NCI-H1092 treated with DMSO at 0.1 percent for 48 hours (cell line): ENCODE measurements around the gene CIB4.

ENCODE experiments used
- DNase-seq: peaks from one replicate; lab custom pipeline; 2025; lab: John Stamatoyannopoulos, UW

CIB4 gene

DNA sequence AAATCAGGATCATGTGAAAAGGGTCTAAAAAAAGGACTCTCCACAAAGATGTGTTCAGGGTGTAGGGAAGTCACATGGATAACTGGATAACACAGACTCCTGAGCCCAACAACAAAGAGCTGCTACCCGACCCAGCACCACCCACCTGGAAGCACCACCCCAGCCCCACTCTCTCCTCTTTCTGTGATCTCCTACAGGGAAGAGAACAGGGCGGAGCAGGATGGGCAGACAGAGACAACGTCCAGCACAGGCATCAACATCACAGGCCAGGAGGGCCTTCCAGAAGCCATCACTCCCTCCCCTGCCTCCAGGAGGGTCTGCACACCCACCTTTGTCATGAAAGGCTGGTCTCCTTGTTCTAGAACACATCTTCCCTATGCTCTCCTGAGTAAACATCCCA is 1.3 kb upstream of the CIB4 start:
- DNase-seq = no peak

DNA sequence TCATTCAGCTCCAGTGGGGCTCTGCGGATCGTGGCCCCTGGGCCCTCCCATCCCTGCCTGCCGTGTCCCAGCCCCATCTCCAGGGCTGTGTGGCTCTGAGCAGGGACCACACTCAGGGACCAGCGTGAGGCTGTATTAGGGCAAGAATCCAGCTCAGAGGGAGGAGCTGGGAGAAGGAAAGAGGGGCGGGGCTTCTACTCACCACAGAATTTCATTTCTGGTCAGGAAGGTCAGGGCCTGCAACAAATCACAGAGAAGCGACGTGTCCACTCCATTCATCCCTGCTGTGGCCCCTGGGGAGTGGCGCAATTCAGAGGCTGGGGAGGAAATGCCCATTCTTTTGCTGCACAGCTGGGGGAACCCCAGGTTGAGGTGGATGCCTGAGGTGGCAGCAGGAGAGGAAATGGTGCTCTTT is 828 bp downstream of the CIB4 start:
- DNase-seq = no peak

GRCh38 chr2:26639685-26640243 is 1.4 kb downstream of the CIB4 start:
- DNase-seq = no peak

DNA sequence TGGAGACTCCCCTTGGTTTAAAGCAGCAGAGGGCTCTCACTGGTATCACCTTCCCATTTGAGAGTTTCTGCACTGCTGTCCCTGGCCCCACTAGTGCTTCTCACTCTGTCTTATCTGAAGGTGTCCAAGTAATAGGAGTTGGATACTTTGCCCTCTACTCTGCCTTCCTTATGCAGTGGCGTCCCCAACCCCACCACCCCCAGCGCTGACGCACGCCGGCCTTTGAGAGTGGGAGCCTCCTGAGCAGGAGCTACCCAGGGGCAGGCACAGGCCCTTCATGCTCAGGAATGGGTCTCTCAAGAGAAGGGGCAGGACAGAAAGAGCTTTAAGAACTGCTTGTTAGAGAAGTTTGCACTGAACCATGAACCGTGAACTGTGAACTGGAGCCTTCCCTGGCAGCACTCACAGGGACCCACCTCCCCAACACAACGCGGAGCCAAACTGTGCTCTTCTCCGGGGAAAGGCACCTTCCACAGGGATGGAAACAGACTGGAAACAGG is 3.3 kb downstream of the CIB4 start:
- DNase-seq = no peak

DNA sequence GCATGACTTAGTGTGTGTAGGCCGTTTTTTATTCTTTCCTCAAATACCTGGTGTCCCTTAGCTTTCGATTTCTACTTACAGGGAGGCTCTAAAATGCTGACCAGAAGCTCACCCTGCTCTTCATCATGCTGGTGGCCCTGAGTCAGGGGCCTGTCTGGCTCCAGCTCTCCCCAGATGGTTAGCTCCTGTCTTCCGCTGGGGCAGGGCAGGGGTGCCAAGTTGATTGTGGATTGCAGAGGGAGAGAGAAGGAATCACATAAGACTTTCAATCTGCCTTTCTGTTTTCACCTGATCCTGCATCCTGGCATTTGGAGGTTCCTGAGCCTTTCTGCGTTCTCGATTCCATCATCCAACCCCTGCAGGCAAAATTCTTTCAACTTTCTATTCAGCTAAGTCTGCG is 4.2 kb downstream of the CIB4 start:
- DNase-seq = no peak

- DNase-seq = no peak
These were observed 5.8 kb downstream of the CIB4 start for GRCh38 chr2:26635401-26635800.

DNA sequence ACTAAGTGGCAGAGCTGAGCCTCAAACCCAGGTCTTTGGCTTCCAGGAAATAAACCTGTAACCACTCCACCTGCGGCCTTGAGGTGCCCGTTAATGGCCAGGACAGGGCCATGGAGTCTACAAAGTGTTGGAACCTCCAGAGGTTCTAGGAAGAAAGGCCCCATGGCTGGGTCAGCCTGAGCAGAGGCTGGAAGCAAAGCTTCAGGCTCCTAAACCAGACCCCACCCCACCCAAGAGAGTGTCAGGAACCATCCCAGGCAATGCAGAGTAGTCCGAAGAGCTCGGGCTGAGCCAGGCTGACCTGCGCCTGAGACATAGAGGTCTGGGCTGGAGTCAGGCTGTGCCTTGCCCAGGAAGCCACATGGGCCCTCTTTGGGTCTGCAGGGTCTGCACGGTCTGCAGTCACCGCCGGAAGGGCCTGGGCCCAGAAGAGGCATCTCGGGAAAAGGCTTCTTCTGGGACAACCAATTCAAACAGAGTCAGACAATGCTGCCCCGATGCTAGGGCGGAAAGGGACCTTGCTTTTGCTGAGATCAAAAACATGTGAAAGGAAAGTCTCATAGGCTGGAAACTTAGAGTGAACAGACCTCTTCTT is 6.4 kb downstream of the CIB4 start:
- DNase-seq = no peak

DNA sequence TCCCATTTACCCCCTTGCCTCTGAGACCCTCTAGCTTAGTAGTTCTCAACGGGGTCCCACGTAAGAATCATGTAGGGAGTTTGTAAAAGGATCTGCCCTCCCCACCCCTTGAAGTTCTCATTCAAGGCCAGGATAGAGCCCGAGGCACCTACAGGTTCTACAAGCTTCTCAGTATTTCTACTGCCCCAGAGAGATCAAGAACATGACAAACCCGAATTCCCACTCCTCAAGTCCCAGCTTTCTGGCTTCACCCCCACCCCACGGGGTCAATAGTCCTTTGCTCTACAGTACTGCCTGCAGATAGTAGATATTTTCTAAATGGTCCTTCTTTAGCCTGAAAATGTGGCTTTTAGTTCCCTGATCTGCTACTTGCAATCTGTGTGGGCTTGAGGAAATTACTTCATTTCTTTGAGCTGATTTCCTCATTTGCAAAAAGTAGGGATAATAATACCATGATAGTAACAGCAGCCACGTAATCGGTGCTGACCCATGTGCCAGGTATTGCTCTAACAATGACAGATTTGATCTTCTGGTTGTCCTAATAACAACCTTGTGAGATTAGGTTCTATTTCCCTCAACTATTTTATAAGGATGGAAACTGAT is 7.1 kb downstream of the CIB4 start:
- no peak for DNase-seq

GRCh38 chr2:26633351-26633945 is 7.7 kb downstream of the CIB4 start:
- DNase-seq = no peak

DNA sequence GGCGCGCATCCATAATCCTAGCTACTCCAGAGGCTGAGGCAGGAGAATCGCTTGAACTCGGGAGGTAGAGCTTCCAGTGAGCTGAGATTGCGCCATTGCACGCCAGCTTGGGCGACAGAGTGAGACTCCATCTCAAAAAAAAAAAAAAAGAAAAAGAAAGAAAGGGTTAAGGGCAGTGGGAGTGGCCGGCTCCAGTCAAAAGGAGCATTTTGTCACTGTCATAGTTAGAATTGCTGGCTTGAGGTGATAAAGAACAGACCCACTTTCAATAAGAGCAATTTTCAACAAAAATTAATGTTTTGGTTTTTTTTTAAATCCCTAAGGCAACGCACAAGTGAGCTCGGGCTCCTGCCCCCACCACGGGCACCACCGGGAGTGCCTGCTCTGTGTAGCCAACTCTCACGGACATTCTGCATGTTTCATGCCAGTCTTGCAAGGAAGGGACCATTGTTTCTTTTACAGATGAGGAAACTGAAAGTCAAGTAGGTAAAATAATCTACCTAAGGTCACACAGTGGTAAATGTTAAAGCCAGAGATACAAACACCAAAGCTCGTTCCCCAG is 8.5 kb downstream of the CIB4 start:
- no peak for DNase-seq

DNA sequence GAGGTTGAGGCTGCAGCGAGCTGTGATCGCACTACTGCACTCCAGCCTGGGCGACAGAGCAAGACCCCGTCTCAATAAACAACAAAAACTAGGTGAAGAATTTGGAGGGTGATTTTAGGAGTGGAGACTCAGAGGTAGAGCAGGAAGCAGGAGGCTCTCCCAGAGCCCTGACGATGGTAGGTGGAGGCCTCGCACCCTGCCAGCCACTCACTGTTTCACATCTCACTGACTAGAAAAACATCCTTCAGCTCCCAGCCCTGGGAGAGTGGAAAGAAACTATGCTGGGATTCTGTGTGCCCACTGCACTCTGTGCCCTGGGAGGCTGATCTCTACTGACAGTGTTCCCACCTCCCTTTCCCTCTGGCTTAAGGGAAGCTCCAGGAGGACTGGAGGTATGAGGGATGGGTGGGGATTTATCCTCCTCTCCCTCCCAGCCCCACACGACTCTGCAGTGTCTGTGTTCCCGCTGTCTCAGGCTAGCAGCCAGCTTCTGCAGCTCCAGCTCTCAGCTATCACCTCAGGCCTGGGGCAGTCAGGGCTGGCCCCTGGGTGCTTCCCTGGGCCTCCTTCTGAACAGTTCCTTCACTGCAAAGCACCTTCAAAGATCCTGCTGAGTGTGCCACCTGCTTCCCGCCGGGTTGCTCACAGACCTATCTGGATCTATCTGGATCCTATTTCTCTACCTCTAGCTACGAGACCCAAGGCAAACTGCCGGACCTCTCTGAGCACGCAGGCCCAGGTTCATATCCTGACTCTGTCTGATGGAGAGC is 9.6 kb downstream of the CIB4 start:
- no peak for DNase-seq

- DNase-seq = no peak
These were observed 10.4 kb downstream of the CIB4 start for GRCh38 chr2:26630669-26631360.

- DNase-seq = no peak
These were observed 10.9 kb downstream of the CIB4 start for GRCh38 chr2:26630235-26630634.

DNA sequence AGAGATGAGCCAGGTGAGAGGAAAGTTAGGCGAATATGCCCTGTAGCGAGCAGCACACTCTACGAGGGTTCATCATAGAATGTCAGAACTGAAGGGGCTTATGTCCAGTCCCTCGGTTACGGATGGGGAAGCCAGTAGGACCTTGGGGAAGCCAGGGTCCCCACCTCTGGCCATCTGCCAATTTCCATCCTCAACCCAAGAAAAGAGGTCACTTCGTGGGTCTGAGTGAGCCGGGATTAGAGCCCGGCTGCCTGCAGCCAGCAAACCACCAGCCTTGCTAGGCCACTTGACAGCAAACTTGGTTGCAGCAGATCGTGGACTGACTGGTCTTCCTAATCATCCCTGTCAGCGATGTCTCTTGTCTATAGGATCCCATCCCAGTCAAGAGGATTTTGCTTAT is 11.4 kb downstream of the CIB4 start:
- no peak for DNase-seq

GRCh38 chr2:26629346-26629630 is 11.9 kb downstream of the CIB4 start:
- DNase-seq = no peak

DNA sequence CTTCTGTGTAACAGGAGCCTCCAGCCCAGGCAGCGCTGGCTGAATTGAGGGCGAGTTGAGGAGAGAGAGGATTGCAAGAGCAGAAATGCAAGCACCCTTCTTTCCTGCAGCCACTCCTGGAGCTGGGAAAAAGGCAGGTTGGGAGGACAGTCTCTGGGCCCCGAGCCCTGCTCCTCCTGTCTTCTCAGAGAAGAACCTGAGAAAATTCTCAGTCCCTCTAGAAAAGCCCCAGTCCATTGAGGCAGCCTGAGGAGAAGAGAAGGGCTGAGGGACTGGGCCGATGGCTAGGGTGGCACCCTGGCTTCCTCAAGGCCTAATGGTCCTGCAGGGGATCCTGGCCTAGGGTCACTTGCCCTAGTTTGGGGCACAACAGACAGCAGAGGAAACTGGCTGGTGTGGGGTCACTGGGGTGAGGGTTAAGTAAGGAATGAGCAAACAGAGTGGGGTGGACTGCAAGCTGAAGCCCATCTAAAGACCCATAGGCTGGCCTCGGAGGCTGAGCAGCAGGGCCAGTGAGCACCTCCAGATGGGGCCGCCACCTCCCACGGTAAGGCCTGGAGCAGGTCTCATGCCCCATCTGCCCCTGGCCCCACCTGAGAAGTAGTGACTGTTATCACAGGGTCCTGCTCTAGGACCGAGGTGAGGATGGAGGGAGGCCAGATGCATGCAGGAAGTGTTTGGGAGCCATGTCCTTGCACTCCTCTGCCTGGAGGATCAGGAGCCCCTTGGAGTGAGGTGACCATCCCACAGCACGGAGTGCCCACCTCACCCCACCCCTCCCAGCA is 12.4 kb downstream of the CIB4 start:
- no peak for DNase-seq

DNA sequence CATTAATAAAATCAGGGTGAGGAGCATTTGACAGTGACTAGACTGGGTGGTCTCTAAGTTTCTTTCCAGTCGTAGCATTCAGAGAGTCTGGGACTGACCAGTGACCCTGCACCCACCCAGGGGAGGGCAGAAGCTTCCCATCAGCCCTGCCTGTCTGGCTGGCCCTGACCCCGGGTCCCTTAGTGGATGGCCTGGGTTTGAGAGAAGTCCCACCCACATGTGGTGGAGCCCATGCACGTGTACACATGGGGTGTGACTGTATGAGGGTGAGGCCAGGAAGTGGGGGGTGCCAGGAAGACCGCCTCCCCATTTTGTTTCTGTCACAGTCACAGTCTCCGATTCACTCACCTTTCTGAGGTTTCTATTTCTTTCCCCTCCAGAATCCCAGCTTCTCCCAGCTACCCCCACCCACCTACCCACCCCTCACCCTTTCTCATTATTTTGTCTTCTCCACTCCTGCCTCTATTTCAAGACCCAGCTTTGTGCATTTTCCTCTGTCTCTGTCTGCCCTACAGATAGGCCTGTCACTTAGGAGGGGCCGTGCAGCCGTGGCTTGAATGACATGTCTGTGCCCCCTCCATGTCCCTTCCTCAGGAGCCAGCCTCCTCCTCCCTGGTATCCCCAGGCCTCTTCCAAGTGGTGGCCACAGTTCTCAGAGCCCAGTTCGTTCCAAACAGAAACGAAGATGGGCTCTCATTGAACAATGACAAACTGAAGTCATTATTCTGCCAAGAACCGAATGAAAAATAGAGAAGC is 13.6 kb downstream of the CIB4 start:
- DNase-seq = no peak

DNA sequence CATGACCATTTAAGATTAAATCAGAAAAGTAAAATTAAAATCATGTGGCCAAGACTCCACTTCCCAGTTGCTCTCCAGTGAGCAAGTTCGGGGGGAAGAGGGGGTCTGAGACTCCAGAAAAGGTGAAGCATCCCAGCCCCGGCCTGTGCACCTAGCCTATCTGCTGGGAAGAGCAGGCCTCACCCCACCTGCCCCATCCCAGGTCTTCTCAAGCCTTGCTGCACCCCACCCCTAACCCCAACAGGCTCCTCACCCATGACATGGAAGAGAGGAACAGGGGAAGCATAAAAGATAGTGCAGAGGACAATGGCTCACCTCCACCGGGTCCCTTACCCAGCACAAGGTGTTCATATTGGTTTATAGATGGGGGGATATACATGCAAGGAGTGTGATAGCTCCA is 14.6 kb downstream of the CIB4 start:
- no peak for DNase-seq

DNA sequence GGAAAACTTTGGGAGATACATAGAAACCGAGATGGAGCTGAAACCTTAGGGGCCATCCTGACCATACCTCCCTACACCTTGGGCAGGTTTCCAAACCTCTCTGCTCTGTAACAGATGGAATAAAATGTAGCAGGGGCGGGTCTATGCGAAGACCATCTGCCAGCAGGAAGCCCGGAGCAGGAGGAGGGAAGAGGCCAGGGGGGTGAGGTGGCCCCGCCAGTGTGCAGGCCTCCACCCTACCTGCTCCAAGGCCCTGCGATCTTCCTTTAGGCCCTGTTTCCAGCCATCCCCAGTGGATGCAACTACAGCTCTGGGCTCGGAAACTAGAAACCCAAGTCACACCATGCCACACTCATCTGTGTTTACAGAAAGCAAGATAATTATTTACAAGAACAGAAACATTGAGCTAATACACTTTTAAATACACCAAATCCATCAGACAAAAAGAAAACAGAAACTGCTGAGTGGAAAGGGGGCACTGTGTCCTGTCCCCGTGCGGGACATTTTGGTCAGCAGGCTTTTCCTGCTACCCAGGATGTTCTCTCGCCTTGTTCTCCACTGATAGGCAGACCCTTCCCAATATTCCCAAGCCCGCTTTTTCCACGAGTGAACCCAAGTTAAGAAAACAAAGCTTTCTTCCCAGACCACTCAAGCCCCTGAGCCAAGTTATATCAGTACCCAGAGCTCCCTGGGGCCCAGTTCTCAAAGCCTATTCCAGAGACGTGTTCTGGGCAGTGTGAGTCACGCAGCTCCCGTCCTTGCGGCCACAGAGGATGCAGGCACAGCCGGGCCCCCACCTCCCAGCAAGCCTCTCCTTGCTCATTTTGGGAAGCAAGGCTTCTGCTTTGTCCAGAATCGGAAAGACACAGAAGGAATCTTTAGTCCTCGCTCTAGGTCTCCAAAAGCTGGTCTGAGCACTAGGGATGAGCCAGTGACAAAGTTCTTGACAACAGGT is 17.3 kb downstream of the CIB4 start:
- DNase-seq = no peak
